AG09319 (cell line): Measurements from ENCODE around the gene CENPC.
"Not testable (repeated sequence)": the region's sequence is repeated elsewhere in the genome, so short reads cannot be mapped to it uniquely, and the experiment has no call there.

ENCODE experiments used
- DNase-seq: peaks from one replicate; pipeline ENCODE4 v3.0.0-alpha.2; 2010; ENCODE audit warnings: low read depth; ENCODE audit errors: extremely low read depth
- TF ChIP-seq, protein P1 (sequence below): IDR thresholded peaks from 2 replicates; pipeline ENCODE4 v1.5.1; 2011; ENCODE audit warnings: low read depth, mild to moderate bottlenecking, inconsistent platforms, low read length, moderate library complexity

The CENPC gene

GRCh38 chr4:67566335-67566734 is 21.0 kb upstream of the CENPC start:
- TF ChIP-seq, protein P1, sequence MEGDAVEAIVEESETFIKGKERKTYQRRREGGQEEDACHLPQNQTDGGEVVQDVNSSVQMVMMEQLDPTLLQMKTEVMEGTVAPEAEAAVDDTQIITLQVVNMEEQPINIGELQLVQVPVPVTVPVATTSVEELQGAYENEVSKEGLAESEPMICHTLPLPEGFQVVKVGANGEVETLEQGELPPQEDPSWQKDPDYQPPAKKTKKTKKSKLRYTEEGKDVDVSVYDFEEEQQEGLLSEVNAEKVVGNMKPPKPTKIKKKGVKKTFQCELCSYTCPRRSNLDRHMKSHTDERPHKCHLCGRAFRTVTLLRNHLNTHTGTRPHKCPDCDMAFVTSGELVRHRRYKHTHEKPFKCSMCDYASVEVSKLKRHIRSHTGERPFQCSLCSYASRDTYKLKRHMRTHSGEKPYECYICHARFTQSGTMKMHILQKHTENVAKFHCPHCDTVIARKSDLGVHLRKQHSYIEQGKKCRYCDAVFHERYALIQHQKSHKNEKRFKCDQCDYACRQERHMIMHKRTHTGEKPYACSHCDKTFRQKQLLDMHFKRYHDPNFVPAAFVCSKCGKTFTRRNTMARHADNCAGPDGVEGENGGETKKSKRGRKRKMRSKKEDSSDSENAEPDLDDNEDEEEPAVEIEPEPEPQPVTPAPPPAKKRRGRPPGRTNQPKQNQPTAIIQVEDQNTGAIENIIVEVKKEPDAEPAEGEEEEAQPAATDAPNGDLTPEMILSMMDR: no peak
- no peak for DNase-seq

DNA sequence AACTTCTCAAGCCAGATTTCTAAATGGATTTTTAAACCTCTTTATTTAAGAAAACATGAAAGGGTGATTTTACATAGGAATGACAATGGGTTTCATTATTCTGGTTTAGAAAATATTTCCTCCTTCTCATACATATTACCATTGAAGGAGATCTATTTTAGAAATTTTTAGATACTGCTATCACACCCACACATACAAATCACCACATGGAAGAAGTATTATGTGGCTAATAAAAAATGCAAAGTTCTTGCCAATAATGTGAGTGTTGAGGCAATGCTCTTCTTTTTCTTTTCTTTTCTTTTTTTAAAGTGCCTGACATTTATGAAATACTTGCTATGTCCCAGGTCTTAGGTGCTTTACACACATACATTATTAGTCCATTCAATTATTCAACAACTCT is 20.0 kb upstream of the CENPC start:
- DNase-seq: no peak
- TF ChIP-seq, protein P1: no peak

- TF ChIP-seq, protein P1: no peak
- DNase-seq: no peak
Observed at GRCh38 chr4:67558493-67558892, 13.2 kb upstream of the CENPC start, which contains the start of gene STAP1. Gene STAP1, plus strand, starts transcription at chr4:67558727. Its CDS starts 83 bp downstream, at chr4:67558810.

DNA sequence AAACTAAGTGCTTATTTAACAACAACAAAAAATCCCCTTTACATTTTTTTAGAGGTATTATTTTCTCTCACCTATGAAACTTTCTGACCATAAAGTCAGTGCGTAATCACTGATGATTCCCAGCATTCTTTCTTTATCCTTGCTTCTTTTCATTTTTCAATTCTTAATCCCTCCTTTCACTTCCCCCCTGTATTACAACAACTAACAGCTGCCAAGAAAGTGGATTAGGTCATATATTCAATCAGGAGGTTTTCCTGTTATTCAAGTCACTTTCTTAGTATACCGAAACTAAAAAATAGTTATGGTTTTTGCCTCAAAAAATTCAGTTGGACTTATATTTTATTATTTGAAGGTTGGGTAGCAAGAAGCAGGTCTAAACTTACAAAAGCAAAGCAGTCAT is 11.1 kb upstream of the CENPC start:
- TF ChIP-seq, protein P1: no peak
- DNase-seq: no peak

GRCh38 chr4:67555447-67555846 is 10.1 kb upstream of the CENPC start:
- DNase-seq: no peak
- TF ChIP-seq, protein P1: no peak

DNA sequence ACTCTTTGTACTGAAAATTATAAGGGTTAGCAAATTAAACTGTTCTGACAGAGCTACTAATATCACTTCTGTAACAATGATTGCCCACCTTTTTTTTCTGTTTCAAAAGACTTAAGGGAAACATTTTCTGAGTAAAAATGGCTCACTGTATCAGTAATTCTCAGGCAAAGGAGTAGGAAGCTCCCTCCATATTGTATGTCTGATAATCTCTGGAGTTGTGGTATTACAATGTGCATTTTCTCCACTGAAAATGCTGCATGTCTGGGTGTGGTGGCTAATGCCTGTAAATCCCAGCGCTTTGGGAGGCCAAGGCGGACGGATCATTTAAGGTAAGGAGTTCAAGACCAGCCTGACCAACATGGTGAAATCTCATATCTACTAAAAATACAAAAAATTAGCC is 8.8 kb upstream of the CENPC start:
- TF ChIP-seq, protein P1: no peak
- no peak for DNase-seq

DNA sequence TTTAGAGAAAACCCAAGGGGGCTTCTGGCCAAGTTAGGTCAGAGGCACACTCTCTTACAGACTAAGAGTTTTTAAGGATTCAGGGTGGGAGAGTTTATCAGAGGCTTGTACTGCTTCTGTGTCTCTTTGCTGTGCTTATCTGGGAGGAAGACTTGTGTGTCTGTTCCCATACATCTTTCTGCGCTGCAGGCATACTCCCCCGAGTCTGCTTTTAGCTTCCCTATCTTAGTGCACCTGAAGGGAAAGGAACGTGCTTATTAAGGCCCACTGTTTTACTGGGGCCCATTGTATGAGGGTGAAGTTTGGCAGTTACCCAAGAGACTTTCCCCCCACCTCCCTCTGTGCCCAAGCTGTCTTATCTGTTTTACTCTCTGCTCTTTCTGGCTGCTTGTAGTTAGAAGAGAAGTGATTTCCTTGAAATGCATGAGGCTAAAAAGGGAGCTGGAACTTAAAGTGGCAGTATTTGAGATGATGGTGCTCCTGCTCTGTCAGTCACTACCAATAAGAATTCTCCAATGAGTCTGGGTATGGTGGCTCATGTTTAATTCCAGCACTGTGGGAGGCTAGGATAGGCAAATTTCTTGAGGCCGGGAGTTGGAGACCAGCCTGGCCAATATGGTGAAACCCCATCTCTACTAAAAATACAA is 7.0 kb upstream of the CENPC start:
- DNase-seq: not testable (repeated sequence)

- TF ChIP-seq, protein P1: no peak
- no peak for DNase-seq
Observed at GRCh38 chr4:67550857-67551256, 5.6 kb upstream of the CENPC start.
